LHCN-M2 (cell line): ENCODE data around the gene ALDH4A1. TPM values are rescaled to one million over a fixed set of nuclear protein-coding genes. Genes with fewer than 3 reads are reported as not detected.

ENCODE experiments used
- DNase-seq: peaks from one replicate; pipeline ENCODE4 v3.0.0-alpha.2; 2012; ENCODE audit warnings: low read depth
- total RNA-seq: library from RNA; depleted of rRNA; stranded (reverse); fragments of >200 nt; gene quantifications from 2 replicates; pipeline ENCODE4 v1.2.3, GENCODE V29; 2014

The ALDH4A1 gene
- total RNA-seq, 1 experiment from 2014 or later = 12.4 TPM

GRCh38 chr1:18922848-18923755, 20.7 kb upstream of the ALDH4A1 start:
- DNase-seq = no peak

GRCh38 chr1:18922319-18922726, 20.0 kb upstream of the ALDH4A1 start:
- DNase-seq = peak; percentile 78

- no peak for DNase-seq
Observed at GRCh38 chr1:18921516-18922251, 19.3 kb upstream of the ALDH4A1 start.

- DNase-seq = no peak
Observed at GRCh38 chr1:18920931-18921330, 18.6 kb upstream of the ALDH4A1 start.

- no peak for DNase-seq
Observed at GRCh38 chr1:18919956-18920355, 17.6 kb upstream of the ALDH4A1 start.

- no peak for DNase-seq
Observed at GRCh38 chr1:18919197-18919905, 17.0 kb upstream of the ALDH4A1 start.

GRCh38 chr1:18918417-18918816, 16.1 kb upstream of the ALDH4A1 start:
- no peak for DNase-seq

GRCh38 chr1:18917071-18917799, 14.9 kb upstream of the ALDH4A1 start:
- no peak for DNase-seq

GRCh38 chr1:18915341-18915740, 13.0 kb upstream of the ALDH4A1 start:
- no peak for DNase-seq

- peak; percentile 64 for DNase-seq
Observed at GRCh38 chr1:18913065-18913835, 10.9 kb upstream of the ALDH4A1 start.

- DNase-seq = no peak
Observed at GRCh38 chr1:18912550-18912949, 10.2 kb upstream of the ALDH4A1 start.

GRCh38 chr1:18908911-18909771, 6.8 kb upstream of the ALDH4A1 start:
- no peak for DNase-seq

GRCh38 chr1:18907917-18908845, 5.8 kb upstream of the ALDH4A1 start:
- no peak for DNase-seq

- peak; percentile 57 for DNase-seq
Observed at GRCh38 chr1:18907021-18907916, 4.9 kb upstream of the ALDH4A1 start.

GRCh38 chr1:18903291-18903756, 969 bp upstream of the ALDH4A1 start:
- no peak for DNase-seq

- peak; percentile 12 for DNase-seq
Observed at GRCh38 chr1:18901952-18902522, 318 bp downstream of the ALDH4A1 start.
